NCI-H345 treated with DMSO at 0.1 percent for 48 hours (cell line): ENCODE measurements around the gene LDLRAD3.
"Not testable (repeated sequence)": the region's sequence is repeated elsewhere in the genome, so short reads cannot be mapped to it uniquely, and the experiment has no call there.

Source experiments
- DNase-seq: peaks from one replicate; lab custom pipeline; 2025; ENCODE audit not compliant: unreplicated experiment; lab: John Stamatoyannopoulos, UW

Gene LDLRAD3

DNA sequence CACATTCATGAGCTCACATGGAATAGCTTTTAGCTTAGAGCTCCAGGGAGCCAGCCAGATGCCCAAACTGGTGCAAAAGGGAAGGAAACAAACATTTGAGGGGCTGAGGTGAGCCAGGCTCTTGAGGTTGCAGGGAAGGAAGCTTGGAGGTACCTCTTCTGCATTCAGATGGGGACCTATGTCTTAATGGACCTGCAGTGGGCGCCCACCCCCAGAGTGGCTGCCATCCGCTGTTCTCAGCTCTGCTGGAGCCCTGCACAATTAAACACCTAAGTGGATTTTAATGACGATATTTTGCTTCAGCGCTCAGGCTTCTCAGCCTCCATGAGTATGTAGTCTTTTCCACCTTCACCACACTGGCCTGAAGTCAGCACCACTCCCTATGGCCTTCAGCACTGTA lies 100.8 kb downstream of the LDLRAD3 start:
- DNase-seq: no peak

DNA sequence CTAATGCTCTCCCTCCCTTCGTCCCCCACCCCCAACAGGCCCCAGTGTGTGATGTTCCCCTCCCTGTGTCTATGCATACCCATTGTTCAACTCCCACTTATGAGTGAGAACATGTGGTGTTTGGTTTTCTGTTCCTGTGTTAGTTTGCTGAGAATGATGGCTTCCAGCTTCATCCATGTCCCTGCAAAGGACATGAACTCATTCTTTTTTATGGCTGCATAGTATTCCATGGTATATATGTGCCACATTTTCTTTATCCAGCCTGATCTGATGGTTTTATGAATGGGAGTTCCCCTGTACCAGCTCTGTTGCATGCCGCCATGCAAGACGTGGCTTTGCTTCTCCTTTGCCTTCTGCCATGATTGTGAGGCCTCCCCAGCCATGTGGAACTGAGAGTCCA lies 102.1 kb downstream of the LDLRAD3 start:
- DNase-seq: not testable (repeated sequence)

DNA sequence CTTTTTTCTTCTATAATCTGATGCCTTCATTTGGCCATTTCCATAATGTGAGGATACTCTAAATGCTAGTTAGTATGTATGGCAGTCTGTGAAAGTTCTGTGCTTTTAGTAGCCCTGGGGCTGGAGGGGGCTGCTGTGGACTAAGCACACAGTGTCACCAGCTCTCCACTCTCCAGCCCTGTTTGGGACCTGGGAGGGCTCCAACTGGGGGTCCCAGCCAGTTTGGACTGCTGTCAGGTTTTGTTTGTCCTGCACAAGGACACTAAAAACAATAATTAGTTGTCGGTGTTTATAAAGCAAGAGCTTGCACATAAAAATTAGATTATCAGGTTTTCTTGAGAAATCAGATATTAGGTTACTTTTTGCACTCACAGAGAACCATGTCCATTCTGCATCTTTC lies 103.1 kb downstream of the LDLRAD3 start:
- DNase-seq: no peak

DNA sequence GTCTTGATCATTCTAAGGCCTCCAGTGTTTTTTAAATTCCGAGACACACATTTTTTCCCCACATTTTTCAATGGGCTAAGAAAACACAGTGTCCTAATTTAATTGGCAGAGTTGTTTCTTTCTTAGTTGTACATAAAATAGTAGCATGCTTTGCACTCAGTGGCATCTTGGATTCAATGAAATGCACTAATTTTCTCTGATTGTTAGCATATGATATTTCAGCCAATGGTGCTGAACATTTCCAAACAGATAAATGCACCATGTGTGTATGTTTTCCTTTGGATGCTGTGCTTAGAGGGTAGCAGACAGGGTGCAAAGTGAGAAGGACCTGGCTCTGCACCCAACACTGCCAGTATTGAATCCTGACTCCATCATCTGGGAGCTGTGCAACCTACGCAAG lies 103.5 kb downstream of the LDLRAD3 start:
- DNase-seq: no peak

DNA sequence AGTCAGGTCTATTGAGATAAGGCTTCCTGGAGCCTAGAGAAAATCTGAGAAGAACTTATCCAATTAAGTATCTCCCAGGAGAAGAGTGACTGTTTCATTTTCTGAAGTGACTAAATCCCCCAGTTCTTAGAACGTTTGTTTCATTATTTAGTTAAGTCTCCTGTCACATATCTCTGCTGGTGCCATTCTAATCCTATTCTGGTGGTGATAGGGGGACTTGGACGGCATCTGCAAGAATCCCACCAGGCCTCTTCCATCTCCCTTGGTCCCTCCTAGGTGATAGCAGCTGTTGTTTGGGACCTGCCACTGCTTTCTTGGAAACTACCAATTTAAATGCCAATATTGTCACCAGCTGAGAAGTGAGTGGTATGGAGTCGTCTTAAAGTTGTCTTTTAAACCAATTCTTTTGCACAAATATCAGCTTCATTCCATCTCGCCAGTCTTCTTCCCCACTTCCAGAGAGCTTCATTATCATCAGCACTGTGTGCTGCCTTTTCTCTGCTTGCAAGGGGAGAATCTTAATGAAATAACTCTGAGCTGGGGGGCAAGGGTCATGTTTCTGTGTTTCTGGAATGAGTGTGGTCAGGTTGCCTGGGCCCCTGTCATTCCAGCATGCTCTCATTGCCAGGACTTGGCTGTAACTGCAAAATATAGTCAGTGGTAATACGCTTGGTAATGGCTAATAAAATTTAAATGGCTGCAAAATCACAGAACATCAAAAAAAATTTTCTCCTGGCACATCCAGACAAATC lies 104.8 kb downstream of the LDLRAD3 start:
- no peak for DNase-seq

DNA sequence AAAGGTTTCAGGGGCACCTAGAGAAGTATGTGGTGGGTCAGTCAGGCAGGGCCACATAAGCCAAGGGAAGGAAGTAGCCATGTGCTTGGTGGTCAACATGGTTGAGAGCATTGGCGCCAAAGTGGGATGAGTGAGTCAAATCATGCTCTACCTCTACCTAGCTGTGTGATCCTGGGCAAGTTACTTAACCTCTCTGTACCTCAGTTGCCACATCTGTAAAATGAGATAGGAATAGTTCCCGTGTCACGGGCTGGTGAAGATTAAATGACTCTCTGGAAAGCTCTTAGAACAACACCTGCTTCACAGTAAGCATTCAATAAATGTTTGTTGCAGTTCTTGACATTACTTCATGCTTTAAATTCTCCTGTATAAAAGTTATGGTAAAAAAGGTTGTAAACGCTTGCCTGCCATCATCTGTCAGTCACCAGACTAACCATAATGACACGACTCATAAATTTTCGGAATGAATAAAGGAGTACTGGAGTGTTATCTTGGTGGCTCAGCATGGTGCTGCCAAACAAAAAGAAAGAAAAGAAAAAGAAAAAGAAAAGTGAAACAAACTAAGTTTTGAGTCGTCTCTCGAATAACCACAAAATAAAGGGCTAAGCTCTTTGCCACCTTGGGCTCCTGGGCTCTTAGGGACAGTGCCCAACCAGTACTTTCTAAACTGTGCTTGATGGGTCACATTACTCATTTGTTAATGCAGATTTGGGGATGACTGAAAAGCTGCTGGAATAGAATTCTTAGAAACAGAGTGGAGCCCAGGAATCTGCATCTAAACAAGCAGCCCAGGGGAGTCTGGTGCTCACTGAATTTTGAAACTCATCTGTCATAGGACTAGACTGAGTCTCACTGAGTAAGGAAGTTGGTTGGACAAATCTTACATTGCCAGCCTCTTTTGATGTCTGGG lies 107.6 kb downstream of the LDLRAD3 start:
- DNase-seq: no peak

DNA sequence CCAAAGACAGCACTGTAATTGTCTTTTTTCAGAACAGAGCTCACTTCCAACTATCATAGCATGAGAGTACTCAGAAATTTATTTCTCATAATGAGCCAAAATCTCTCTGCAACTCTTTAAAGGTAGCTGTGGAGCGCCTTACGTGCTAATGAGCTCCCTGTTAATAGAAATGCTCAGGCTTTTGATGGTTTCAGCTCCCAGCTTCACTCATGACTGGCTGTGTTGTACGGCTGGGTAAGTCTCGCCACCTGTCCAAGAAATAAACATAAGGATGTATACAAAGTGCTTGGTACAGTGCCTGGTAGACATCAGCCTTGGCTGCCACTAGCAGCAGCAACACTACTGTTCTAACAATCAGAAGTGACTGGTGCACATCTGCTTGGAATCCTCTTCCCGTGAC lies 109.4 kb downstream of the LDLRAD3 start:
- no peak for DNase-seq

DNA sequence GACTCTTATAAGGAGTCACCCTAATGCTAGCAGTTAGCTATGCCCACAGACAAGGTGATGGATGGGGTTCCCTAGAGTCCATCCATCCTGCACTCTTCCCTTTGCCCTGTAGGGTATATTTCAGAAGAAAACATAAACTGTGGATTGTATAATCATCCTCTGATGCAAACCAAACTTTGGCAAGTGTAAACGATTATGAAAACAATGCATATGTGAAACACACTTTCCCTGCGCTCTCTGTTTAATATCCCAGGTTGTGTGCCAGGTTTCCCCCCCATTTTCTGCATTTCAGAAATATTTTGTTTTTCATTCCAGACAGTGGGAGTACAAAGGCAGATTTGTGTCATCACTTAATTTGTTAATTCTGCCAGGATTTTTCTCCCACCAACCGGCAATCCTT lies 110.0 kb downstream of the LDLRAD3 start:
- no peak for DNase-seq

DNA sequence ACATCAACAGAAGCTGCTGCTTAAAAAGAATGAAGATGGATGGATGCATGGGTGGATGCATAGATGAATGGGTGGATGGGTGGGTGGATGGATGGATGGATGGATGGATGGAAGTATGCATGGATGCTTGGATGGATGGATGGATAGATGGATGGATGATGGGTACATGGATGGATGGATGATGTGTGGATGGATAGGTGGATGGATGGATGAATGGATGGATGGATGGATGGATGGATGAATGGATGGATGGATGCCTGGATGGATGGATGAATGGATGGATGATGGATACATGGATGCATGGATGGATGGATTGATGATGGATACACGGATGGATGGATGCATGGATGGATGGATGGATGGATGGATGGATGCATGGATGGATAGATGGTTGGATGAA lies 110.8 kb downstream of the LDLRAD3 start:
- no peak for DNase-seq

DNA sequence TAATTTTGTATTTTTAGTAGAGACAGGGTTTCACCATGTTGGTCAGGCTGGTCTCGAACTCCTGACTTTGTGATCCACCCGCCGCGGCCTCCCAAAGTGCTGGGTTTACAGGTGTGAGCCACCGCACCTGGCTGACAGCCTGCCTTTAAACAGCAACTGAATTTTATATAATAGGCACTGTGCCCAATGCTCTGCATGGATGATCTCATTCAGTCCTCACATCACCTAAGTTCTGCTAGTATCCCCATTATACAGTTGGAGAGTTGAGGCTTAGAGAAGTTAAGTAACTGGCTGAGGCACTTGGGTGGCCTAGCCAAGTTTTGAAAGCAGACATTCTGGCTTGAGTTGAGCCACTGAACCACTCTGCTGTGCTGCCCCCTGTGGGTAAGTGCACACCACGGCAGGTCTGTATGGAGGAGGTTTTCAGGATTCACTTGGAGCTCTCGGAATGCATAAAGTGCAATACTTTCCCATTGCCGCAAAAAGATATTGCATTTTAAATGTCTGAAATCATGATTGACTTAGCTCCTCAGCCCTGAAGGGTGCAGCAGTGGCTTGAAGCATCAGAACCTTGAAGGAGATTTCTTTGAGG lies 112.4 kb downstream of the LDLRAD3 start:
- DNase-seq: no peak

DNA sequence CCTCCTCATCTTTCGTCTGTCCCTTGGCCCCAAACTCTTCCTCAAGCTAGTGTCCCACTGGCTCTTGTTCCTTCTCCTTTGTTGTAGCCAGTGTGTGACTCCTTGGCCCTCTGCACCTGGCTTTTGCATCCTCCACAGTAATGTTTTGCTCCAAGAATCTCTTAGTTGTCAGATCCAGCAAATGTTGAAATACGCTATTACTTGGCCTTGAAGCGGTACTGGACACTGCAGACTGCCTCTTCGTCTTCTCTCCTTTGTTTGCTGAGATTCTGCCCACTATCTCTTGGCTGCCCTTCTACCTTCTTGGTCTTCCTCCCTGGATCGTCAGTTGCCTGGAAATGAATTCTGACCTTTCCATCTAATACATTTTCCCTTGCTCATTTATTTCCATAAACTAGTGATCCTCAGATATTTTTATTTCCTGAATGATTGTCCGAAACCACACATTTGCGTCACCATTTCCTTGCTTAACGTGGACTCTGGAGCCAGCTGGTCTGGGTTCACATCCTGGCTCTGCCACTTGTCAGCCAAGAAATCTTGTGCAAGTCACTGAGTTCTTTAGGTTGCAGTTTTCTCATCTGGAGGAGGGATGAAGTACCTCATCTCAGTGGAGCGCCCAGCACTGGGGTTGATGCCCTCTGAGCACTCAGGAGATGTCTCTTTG lies 113.6 kb downstream of the LDLRAD3 start:
- DNase-seq: no peak

DNA sequence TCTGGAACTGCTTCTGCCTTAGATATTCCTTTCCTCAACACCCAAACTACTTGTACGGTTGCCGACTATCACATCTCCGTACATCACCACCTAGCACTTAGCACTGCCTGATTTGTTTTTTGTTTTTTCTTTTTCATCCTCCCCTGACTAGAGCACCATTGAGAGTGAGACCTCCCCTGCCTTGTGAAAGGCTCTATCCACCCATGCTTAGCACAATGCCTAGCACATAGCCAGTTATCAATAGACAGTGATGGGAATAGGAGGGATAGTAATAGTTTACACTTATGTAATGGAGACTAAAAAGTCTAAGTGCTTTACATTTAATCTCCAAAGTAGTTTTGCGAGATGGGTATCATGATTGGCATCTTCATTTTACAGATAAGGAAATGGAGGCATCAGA lies 115.8 kb downstream of the LDLRAD3 start:
- DNase-seq: no peak

DNA sequence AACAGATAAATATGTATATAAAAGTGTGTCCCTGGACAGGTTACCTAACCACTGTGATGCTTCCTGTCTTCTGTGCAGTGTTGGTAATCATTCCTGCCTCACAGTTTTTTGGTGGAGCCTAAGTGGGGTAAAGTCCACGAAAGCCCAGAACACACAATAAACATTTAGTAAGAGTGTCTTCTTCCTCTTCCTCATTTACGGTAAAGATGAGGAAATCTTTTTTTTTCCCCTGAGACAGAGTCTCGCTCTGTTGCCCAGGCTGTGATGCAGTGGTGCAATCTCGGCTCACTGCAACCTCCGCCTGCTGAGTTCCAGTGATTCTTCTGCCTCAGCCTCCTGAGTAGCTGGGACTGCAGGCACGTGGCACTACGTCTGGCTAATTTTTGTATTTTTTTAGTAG lies 117.1 kb downstream of the LDLRAD3 start:
- no peak for DNase-seq

DNA sequence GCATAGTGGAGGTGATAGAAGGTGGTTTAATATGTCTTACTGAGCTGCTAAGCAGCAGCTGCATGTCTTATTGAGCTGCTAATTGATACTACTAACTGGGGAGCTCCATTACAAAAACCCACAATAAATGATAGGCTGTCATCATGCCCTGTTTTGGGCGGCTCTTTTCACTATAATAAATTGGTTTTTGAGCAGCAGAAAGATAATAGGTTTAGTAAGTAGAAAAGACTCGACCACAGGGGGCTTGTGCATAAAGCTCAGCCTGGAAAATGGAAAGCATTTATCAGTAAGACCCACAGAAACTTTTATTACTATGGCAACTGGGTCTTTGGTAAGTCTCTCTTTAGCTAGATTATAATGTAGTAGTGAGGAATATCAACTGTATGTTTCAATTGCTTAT lies 117.6 kb downstream of the LDLRAD3 start:
- no peak for DNase-seq

DNA sequence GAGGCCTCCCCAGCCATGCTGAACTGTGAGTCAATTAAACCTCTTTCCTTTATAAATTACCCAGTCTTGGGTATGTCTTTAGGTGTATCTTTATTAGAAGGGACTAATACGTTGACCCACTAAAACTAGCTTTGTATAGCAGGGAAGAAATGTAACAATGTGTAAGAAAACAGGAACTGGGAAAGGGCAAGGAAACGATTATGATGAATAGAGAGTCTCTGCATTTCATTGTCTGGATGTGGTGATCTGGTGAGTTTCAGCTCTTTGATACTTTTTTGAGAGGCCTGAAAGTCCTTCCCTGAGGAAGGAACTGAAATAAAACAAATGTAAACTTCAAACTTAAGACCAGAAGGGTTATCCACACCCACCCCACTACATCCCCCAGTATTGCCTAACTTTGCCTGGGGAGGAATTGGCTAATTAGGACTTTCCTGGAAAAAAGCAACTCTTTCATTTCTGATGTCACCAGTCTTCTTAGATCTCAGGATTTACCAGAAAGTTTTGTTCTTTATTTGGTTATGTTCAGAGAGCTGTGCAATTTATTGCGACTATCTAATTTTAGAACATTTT lies 119.0 kb downstream of the LDLRAD3 start:
- no peak for DNase-seq

DNA sequence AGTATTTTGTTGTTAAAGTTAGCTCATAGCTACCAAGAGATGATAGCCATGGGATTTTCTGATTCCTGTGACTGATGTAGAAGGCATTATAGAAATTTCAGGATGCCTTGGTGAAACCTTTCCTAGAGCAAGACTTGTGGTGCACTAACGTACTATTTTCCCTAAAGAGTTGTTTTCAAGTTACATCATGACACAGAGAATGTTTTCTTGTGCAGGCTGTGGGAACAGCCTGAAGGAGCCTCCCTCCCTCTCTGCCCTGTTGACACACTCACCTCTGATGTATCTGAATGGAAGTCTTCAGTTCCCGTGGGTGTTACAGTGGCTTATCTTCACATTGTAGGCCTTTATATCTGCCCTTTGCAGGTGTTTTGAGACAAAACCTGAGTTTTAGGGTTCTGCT lies 121.6 kb downstream of the LDLRAD3 start:
- DNase-seq: no peak

DNA sequence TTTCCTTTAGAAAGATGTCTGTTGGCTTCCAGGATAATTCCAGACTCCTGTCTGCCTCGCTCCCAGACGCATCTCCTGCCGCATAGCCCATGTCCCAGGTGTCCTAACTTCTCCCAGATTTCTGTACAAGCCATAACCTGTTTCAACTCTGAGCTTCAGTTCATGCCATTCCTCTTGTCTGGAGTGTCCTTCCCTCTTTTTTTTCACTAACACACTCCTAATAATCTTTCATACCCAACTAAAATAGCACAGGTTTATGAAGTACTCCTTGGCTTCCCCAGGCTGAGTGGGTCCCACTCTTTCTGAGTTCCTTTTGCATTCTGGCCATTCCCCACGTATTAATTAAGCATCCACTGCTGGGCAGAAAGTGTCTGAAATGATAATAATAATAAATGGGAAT lies 123.0 kb downstream of the LDLRAD3 start:
- DNase-seq: no peak

DNA sequence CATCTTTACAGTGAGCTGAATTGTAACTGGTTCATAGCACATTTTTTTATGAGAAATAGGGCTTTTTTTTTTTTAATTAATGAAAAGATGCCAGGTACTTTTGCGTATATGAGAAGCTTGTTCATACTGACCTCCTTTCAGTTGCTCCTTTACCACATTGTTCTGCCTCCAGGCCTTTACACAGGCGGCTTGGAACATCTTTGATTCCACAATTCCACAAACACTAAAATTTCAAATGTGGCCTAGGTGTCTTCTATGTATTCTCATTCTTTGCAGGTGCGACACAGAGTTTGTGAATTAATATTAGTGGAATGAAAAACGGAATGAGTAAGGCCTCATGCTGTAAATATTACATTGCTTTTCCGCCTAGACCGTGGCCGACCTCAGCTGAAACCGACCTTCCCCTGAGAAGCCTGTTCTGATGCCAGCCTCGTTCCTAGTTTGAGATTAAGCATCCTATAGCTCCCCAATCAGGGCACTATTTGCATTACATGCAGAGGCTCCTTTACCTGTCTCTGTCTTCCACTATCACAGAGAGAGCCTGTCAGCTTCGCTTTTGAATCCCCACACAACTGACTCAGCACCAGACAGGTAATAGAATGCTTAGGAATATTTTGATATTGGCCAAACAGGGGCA lies 125.8 kb downstream of the LDLRAD3 start:
- no peak for DNase-seq

DNA sequence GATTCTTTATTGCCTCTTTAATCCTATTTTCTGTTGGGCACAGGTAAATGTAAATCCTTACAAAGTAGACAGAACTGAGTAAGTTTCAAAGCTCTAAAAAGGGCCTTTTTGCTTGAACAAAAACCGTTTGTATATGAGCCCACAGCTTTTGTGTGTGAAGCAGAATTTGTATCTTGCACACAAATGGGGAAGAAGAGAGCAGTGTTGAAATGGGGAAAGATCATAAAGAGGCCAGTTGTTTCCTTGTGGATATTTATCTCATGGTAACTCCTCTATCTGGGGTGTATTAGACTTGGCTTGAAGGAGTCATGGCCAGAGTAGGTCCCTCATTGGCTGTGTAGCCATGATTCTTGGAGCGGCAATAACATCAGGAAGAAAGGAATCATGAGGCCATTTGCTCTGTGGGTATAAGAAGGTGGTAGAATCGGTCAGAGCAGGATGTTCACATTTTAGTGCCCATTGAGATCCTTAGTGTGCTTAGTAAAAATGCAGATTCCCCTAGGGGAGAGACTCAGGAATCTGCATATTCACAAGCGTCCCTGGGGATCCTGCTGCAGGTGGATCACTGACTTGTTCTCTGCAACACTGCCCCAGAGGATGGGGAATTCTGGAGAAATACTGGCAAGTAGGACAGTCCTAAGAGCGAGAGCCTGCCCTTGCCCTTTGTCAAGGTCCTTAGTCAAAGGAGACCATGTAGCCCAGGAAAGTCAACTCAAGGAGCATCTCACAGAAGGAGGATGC lies 126.5 kb downstream of the LDLRAD3 start:
- no peak for DNase-seq

DNA sequence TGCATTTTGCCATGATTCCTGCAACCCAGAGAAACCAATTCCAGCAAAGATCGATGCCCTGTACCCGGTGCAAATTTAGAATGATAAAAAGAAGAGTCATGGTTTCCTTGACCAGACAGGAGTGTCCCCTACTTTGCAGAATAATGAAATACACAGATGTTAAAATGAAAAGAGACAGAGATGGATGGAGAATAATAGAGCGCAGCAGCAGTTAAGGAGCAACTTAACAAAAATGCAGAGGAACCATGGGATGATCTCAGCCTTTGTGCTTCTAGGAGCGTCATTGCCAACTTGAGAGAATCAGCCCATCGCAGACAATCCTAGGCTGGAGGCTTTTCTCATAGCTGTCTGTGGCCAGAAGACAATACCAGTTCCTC lies 127.1 kb downstream of the LDLRAD3 start:
- no peak for DNase-seq
